CD8-positive, alpha-beta memory T cell (primary cell): Measurements from ENCODE around the gene TBX5. TPM values are rescaled to one million over a fixed set of nuclear protein-coding genes. Genes with fewer than 3 reads are reported as not detected.

Experiments
- CTCF ChIA-PET: fragments of 350-600 bp; sonication (Branson Sonifier 250); formaldehyde crosslinking; loops from one replicate; lab custom pipeline; 2021; ENCODE audit warnings: antibody characterized with exemption; lab: Charles Lee
- POLR2A ChIA-PET: fragments of 350-600 bp; sonication (Branson Sonifier 250); formaldehyde crosslinking; loops from one replicate; lab custom pipeline; 2021; ENCODE audit warnings: antibody characterized with exemption; lab: Charles Lee
- DNase-seq, 5 donors: peaks; one replicate each; pipeline versions ENCODE4 v3.0.0 to v3.0.0-alpha.2; 2020 to 2022; ENCODE audit warnings: mixed read lengths in 1 of 5
- H3K27ac ChIP-seq: one replicate; pipeline ENCODE4 v1.7.0; 2013; ENCODE audit warnings: low read depth, mild to moderate bottlenecking, low read length, moderate library complexity
- H3K27me3 ChIP-seq: 2 replicates; pipeline ENCODE4 v1.7.0; 2013; ENCODE audit warnings: low read length, mild to moderate bottlenecking; ENCODE audit not compliant: insufficient read depth, poor library complexity, severe bottlenecking
- H3K36me3 ChIP-seq: 2 replicates; pipeline ENCODE4 v1.7.0; 2013; ENCODE audit warnings: mild to moderate bottlenecking, low read length, moderate library complexity; ENCODE audit not compliant: insufficient read depth
- H3K4me1 ChIP-seq: 2 replicates; pipeline ENCODE4 v1.7.0; 2013; ENCODE audit warnings: mild to moderate bottlenecking, low read length, moderate library complexity; ENCODE audit not compliant: insufficient read depth
- H3K4me3 ChIP-seq: 2 replicates; pipeline ENCODE4 v1.7.0; 2013; ENCODE audit warnings: mild to moderate bottlenecking, low read length
- H3K9me3 ChIP-seq: 2 replicates; pipeline ENCODE4 v1.7.0; 2013; ENCODE audit warnings: mild to moderate bottlenecking, low read length
- H3K27ac Mint-ChIP-seq, 8 donors: one replicate each; pipeline ENCODE4 v1.8.0; 2020 to 2021; ENCODE audit warnings: mixed read lengths in 8 of 8, mild to moderate bottlenecking in 6 of 8, inconsistent platforms in 3 of 8, moderate library complexity in 3 of 8
- H3K27me3 Mint-ChIP-seq, 2 donors: one replicate each; pipeline ENCODE4 v1.8.0; 2020 to 2021; ENCODE audit warnings: mixed read lengths in 2 of 2, mild to moderate bottlenecking in 1 of 2, moderate library complexity in 1 of 2
- H3K36me3 Mint-ChIP-seq, 3 donors: one replicate each; pipeline ENCODE4 v1.8.0; 2020 to 2021; ENCODE audit warnings: mixed read lengths in 3 of 3, inconsistent platforms in 1 of 3, mild to moderate bottlenecking in 1 of 3
- H3K4me1 Mint-ChIP-seq, 3 donors: one replicate each; pipeline ENCODE4 v1.8.0; 2020 to 2021; ENCODE audit warnings: mixed read lengths in 3 of 3, inconsistent platforms in 1 of 3, mild to moderate bottlenecking in 1 of 3
- H3K4me3 Mint-ChIP-seq, 7 donors: one replicate each; pipeline ENCODE4 v1.8.0; 2020 to 2021; ENCODE audit warnings: mixed read lengths in 7 of 7, mild to moderate bottlenecking in 6 of 7, moderate library complexity in 4 of 7, inconsistent platforms in 2 of 7
- H3K9me3 Mint-ChIP-seq, 5 donors: one replicate each; pipeline ENCODE4 v1.8.0; 2020 to 2022; ENCODE audit warnings: mixed read lengths in 5 of 5, mild to moderate bottlenecking in 3 of 5, moderate library complexity in 2 of 5, inconsistent platforms in 1 of 5
- polyA plus RNA-seq: library from polyadenylated mRNA; unstranded; fragments of 300-500 nt; fragmentation: Illumina TruSeq; gene quantifications from one replicate; pipeline ENCODE4 v1.2.3, GENCODE V29; 2021
- total RNA-seq, 2 experiments: library from RNA; stranded (reverse); gene quantifications; one replicate each; pipeline ENCODE4 v1.2.3, GENCODE V29; 2021

The TBX5 gene
- total and polyA plus RNA-seq, 3 experiments from 2014 or later = not detected

- Mint-ChIP-seq H3K27ac (no peak overlapping the region), H3K27me3 (no peaks in the 10 kb centered on the region), H3K36me3 (no peaks in the 10 kb centered on the region), H3K4me3 (no peak overlapping the region), H3K4me1 (no peaks in the 10 kb centered on the region), H3K9me3 (no peaks in the 10 kb centered on the region)
- CTCF ChIA-PET = no interaction called here
- Histone ChIP-seq H3K9me3 (no peaks in the 10 kb centered on the region), H3K36me3 (no peaks in the 10 kb centered on the region), H3K4me3 (no peak overlapping the region), H3K27me3 (no peaks in the 10 kb centered on the region), H3K4me1 (no peaks in the 10 kb centered on the region), H3K27ac (no peak overlapping the region)
- DNase-seq = no peak
- POLR2A ChIA-PET = no interaction called here
Observed at GRCh38 chr12:114314974-114315720, 90.8 kb downstream of the TBX5 start.

DNA sequence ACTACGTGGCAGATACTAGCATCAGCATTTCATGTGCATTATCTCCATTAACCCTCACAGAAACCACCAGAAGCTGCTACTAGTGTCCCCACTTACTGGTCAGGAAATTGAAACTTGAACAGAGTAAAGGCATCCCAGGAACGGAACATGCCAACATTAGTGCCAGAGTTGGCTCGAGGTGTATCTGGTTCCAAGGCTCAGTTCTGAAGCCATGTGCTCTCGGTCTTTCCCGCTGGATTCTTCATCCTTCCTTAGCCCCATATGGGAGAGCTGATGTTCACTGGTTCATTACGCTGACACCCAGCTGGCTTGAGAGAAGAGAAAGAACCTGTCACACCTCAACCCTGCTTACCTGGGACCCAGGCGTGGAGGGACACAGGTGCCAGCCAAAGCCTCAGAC is 91.5 kb downstream of the TBX5 start:
- ChIA-PET CTCF (no interaction called here), POLR2A (no interaction called here)
- Mint-ChIP-seq H3K9me3 (no peaks in the 10 kb centered on the region), H3K36me3 (no peaks in the 10 kb centered on the region), H3K4me3 (no peak overlapping the region), H3K27me3 (no peaks in the 10 kb centered on the region), H3K4me1 (no peaks in the 10 kb centered on the region), H3K27ac (no peak overlapping the region)
- no peak for DNase-seq
- H3K4me1 ChIP-seq = no peaks in the 10 kb centered on the region
- H3K27ac ChIP-seq = no peak overlapping the region
- no peaks in the 10 kb centered on the region for H3K27me3 ChIP-seq
- no peaks in the 10 kb centered on the region for H3K36me3 ChIP-seq
- no peaks in the 10 kb centered on the region for H3K9me3 ChIP-seq
- H3K4me3 ChIP-seq = no peak overlapping the region

- peaks cover 0 to under 1% (median 0%) of the 10 kb centered on the region in 5 donors for H3K9me3 Mint-ChIP-seq
- no peak for DNase-seq
- ChIA-PET POLR2A (no interaction called here), CTCF (no interaction called here)
- no peaks in the 10 kb centered on the region for H3K4me1 ChIP-seq
- no peak overlapping the region for H3K27ac Mint-ChIP-seq
- H3K4me3 Mint-ChIP-seq = no peak overlapping the region
- no peaks in the 10 kb centered on the region for H3K27me3 ChIP-seq
- no peaks in the 10 kb centered on the region for H3K4me1 Mint-ChIP-seq
- no peaks in the 10 kb centered on the region for H3K9me3 ChIP-seq
- no peaks in the 10 kb centered on the region for H3K36me3 ChIP-seq
- no peak overlapping the region for H3K4me3 ChIP-seq
- no peaks in the 10 kb centered on the region for H3K36me3 Mint-ChIP-seq
- no peak overlapping the region for H3K27ac ChIP-seq
- no peaks in the 10 kb centered on the region for H3K27me3 Mint-ChIP-seq
Observed at GRCh38 chr12:114313910-114314309, 92.0 kb downstream of the TBX5 start.

DNA sequence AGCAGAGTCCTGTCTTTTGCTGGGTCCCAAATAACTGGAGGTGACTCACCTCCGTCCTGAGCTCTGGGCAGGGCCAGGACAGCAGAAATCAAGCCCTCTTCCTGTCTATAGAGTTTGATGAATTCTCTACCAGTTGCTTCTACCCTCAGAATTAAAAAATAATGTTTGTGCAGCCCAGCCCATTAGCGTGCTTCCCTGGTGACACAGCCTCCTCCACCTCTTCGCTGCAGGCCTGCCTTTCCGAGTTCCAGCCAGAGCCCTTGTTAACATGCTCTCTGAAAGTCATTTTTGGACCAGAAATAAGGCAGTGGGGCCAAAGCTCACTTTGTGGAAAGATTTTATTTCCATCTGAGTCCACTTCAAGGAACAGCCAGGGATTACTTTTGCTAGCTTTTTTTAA is 94.0 kb downstream of the TBX5 start:
- H3K4me3 Mint-ChIP-seq = no peak overlapping the region
- Histone ChIP-seq H3K36me3 (no peaks in the 10 kb centered on the region), H3K4me1 (no peaks in the 10 kb centered on the region), H3K27me3 (no peaks in the 10 kb centered on the region), H3K9me3 (no peaks in the 10 kb centered on the region), H3K4me3 (no peak overlapping the region), H3K27ac (no peak overlapping the region)
- no peak overlapping the region for H3K27ac Mint-ChIP-seq
- peaks cover 0 to 3% (median 2%) of the 10 kb centered on the region in 5 donors for H3K9me3 Mint-ChIP-seq
- H3K27me3 Mint-ChIP-seq = no peaks in the 10 kb centered on the region
- POLR2A ChIA-PET = no interaction called here
- CTCF ChIA-PET = no interaction called here
- H3K4me1 Mint-ChIP-seq = no peaks in the 10 kb centered on the region
- H3K36me3 Mint-ChIP-seq = no peaks in the 10 kb centered on the region
- no peak for DNase-seq

- H3K27me3 ChIP-seq = no peaks in the 10 kb centered on the region
- no peak overlapping the region for H3K4me3 ChIP-seq
- no peak for DNase-seq
- H3K4me1 ChIP-seq = no peaks in the 10 kb centered on the region
- no peaks in the 10 kb centered on the region for H3K36me3 ChIP-seq
- ChIA-PET CTCF (no interaction called here), POLR2A (no interaction called here)
- no peaks in the 10 kb centered on the region for H3K4me1 Mint-ChIP-seq
- no peak overlapping the region for H3K27ac Mint-ChIP-seq
- no peaks in the 10 kb centered on the region for H3K9me3 ChIP-seq
- no peaks in the 10 kb centered on the region for H3K27me3 Mint-ChIP-seq
- peaks cover 2 to 6% (median 4%) of the 10 kb centered on the region in 5 donors for H3K9me3 Mint-ChIP-seq
- no peak overlapping the region for H3K4me3 Mint-ChIP-seq
- no peaks in the 10 kb centered on the region for H3K36me3 Mint-ChIP-seq
- no peak overlapping the region for H3K27ac ChIP-seq
Observed at GRCh38 chr12:114306646-114307045, 99.3 kb downstream of the TBX5 start.

- Mint-ChIP-seq H3K27ac (no peak overlapping the region), H3K4me1 (no peaks in the 10 kb centered on the region), H3K4me3 (no peak overlapping the region), H3K9me3 (peaks cover 2 to 6% (median 4%) of the 10 kb centered on the region in 5 donors), H3K27me3 (no peaks in the 10 kb centered on the region), H3K36me3 (no peaks in the 10 kb centered on the region)
- ChIA-PET POLR2A (no interaction called here), CTCF (no interaction called here)
- no peaks in the 10 kb centered on the region for H3K9me3 ChIP-seq
- H3K27ac ChIP-seq = no peak overlapping the region
- H3K27me3 ChIP-seq = no peaks in the 10 kb centered on the region
- H3K36me3 ChIP-seq = no peaks in the 10 kb centered on the region
- DNase-seq = no peak
- H3K4me3 ChIP-seq = no peak overlapping the region
- no peaks in the 10 kb centered on the region for H3K4me1 ChIP-seq
Observed at GRCh38 chr12:114305446-114305845, 100.5 kb downstream of the TBX5 start.
